ENCODE results near the gene OLFM1.

OLFM1 gene

DNA sequence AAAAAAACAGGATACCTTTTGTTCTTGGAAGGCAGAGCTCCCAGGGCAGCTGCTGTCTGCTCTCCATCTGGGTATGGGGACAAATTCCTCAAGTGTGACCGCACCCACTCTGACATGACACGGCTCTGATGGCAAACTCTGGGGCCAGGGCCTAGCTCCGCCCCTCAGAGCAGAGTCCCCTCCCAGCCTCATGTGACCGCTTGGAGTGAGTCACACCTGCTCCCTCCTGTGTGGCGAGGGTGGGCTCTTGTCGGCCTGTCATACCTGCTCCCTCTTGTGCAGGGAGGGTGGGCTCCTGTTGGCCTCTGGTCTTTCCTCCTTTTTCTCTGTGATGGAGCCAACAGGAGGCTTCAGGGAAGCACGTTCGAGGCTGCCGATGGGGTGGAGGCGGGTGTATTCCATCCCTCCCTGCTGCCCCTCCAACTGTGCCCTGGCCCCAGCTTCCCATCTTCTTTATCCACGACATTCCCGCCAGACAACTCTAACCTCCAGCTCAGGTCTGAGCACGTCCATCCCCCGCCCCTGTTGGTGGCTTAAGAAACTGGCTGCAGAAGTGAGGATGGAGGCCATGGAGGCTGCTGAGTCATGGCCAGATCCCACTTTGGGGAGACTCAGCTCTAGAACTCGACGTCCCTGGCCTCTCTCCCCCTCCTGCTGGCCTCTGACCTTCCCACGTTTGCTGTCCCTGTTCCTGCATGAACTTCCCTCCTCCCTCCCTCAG, 65.3 kb downstream of the OLFM1 start:
- TF ChIP-seq, protein P1, sequence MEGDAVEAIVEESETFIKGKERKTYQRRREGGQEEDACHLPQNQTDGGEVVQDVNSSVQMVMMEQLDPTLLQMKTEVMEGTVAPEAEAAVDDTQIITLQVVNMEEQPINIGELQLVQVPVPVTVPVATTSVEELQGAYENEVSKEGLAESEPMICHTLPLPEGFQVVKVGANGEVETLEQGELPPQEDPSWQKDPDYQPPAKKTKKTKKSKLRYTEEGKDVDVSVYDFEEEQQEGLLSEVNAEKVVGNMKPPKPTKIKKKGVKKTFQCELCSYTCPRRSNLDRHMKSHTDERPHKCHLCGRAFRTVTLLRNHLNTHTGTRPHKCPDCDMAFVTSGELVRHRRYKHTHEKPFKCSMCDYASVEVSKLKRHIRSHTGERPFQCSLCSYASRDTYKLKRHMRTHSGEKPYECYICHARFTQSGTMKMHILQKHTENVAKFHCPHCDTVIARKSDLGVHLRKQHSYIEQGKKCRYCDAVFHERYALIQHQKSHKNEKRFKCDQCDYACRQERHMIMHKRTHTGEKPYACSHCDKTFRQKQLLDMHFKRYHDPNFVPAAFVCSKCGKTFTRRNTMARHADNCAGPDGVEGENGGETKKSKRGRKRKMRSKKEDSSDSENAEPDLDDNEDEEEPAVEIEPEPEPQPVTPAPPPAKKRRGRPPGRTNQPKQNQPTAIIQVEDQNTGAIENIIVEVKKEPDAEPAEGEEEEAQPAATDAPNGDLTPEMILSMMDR (IDR thresholded peaks at IDR 0.05; ENCODE audit: unreplicated experiment in 3 of 3) = no peak
- H3K27ac Mint-ChIP-seq = no peak overlapping the region
- H3K4me3 Mint-ChIP-seq = no peak overlapping the region
- peaks cover 50% of the 10 kb centered on the region for H3K27me3 Mint-ChIP-seq (ENCODE audit: low read depth)
- H3K36me3 Mint-ChIP-seq (ENCODE audit: low read depth) = no peaks in the 10 kb centered on the region
- no peaks in the 10 kb centered on the region for H3K4me1 Mint-ChIP-seq
- peaks cover 8% of the 10 kb centered on the region for H3K9me3 Mint-ChIP-seq

DNA sequence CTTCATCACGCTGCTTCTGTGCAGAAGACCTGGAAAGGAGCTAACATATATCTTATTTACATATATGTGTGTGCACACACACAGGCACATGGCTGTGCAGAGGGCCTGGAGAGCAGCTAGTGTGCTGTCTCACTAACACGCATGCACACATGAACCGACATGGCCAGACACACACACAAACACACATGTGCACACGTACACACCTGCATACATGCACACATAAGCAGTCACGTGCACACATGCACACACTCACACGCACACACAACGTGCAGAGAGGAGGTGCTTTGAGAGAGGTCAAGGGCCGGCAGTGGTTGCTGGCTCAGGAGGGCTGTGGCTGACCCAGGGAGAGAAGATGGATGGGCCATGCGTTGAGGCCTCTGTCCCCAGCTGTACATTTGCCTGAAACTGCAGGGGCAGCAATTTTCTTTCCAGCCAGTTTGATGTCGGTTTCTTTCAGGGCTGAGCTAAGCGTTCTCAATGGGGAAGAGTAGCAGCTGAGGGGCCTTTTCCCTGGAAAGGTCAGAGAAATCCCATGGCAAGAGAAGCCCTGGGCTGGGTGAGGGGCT, 66.7 kb downstream of the OLFM1 start:
- H3K27ac Mint-ChIP-seq = no peak overlapping the region
- TF ChIP-seq, protein P1 (IDR thresholded peaks at IDR 0.05; ENCODE audit: unreplicated experiment in 3 of 3) = no peak
- H3K9me3 Mint-ChIP-seq = peaks cover 8% of the 10 kb centered on the region
- no peak overlapping the region for H3K4me3 Mint-ChIP-seq
- H3K27me3 Mint-ChIP-seq (ENCODE audit: low read depth) = peaks cover 55% of the 10 kb centered on the region
- H3K4me1 Mint-ChIP-seq = no peaks in the 10 kb centered on the region
- H3K36me3 Mint-ChIP-seq (ENCODE audit: low read depth) = no peaks in the 10 kb centered on the region

DNA sequence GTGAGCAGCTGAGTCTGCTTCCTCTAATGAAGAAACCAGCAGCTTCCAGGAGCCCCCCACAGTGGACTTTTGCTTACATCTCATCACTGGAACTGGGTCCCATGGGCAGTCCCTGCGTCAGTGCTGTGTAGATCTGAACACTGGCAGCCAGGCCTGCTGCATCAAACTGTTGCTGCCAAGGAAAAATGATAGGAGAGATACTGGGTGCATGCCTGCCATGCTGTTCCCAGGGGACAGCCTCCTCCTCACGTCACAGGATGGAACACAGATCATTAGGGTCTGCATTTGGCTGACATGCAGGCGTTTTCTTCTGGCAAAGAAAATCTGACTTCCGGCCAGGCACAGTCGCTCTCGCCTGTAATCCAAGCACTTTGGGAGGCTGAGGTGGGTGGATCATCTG, 67.9 kb downstream of the OLFM1 start:
- Mint-ChIP-seq H3K4me3 (no peak overlapping the region), H3K9me3 (peaks cover 1% of the 10 kb centered on the region), H3K4me1 (no peaks in the 10 kb centered on the region), H3K27ac (no peak overlapping the region), H3K36me3 (ENCODE audit: low read depth) (no peaks in the 10 kb centered on the region), H3K27me3 (ENCODE audit: low read depth) (peaks cover 58% of the 10 kb centered on the region)
- TF ChIP-seq, protein P1 (IDR thresholded peaks at IDR 0.05; ENCODE audit: unreplicated experiment in 3 of 3) = no peak

DNA sequence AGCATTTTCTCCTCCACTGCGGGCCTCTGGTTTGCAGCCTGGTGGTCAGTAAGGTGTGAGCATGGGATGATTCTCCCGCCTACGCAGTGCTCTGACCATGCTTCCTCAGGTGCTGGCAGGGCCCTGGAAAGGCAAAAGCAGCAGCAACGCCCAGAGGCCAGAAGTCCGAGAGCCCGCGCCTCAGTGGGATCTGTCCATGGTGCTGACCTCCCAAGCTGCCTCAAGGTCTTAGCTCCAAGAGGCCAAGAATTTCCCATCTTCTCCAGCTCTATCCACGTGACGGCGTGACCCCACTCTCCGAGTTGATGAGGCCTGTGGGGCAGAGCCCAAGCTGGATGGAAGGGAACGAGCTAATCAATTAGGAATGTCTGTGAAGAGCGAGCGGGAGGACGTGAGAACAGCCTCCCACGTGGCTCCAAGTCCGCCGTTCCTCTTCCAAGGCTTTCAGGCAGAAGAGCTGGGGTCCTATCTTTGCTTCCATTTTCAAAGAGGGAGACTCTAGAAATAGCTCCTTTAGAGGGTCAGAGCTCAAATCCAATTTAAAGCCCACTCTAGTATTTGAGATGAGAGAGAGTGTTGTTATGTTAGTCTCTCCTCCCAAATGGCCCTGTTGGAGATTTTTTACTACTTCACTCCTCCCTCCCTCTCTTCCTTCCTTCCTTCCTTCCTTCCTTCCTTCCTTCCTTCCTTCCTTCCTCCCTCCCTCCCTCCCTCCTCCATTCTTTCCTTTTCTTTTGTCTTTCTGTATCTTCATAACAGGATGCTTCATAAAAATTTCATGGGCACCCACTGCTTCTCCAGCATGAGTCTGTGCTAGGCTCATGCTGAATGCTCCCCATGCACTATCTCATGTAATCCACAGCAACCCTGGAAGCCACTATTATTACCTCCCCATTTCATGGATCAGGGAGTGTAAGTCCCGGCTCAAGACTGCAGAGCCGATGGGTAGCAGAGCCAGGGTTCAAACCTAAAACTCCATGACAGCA, 69.3 kb downstream of the OLFM1 start:
- no peak overlapping the region for H3K4me3 Mint-ChIP-seq
- H3K4me1 Mint-ChIP-seq = no peaks in the 10 kb centered on the region
- no peaks in the 10 kb centered on the region for H3K9me3 Mint-ChIP-seq
- TF ChIP-seq, protein P1 (IDR thresholded peaks at IDR 0.05; ENCODE audit: unreplicated experiment in 3 of 3) = no peak
- no peaks in the 10 kb centered on the region for H3K36me3 Mint-ChIP-seq (ENCODE audit: low read depth)
- H3K27me3 Mint-ChIP-seq (ENCODE audit: low read depth) = peaks cover 55% of the 10 kb centered on the region
- no peak overlapping the region for H3K27ac Mint-ChIP-seq

DNA sequence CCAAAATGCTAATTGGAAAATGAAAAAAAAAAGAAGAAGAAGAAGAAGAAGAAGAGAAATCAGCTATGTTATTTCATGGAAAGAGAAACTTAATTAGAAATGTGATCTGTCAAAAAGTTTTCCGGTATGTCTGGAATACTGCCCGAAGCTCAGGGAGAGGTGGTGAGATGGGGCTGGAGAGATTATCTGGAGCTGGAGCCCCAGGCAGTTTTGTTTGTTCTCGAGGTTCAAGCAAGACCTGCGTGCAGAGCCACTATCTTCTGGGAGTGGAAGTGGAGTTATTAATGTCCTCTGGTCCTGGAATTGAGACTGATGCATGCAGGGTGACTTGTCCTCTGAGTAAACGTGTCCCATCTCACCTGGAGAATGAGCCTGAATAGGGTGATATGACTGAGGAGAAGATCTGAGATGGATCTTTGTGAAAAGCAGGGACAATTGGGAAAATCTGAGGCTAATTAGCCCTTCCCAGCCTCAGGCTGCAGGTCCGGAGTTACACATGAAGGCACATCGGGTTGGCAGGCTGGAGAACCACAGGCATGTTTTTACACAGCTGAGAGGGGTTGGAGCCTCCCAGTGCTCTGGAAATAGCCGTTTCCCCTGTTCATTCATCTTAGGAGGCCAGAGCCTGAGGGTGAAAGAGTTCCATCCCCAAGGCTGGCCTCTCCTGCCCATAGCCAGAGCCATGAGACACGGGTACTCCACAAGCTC, 70.5 kb downstream of the OLFM1 start:
- H3K27me3 Mint-ChIP-seq (ENCODE audit: low read depth) = peaks cover 58% of the 10 kb centered on the region
- TF ChIP-seq, protein P1 (IDR thresholded peaks at IDR 0.05; ENCODE audit: unreplicated experiment in 3 of 3) = no peak
- no peaks in the 10 kb centered on the region for H3K4me1 Mint-ChIP-seq
- H3K9me3 Mint-ChIP-seq = no peaks in the 10 kb centered on the region
- H3K36me3 Mint-ChIP-seq (ENCODE audit: low read depth) = no peaks in the 10 kb centered on the region
- no peak overlapping the region for H3K4me3 Mint-ChIP-seq
- H3K27ac Mint-ChIP-seq = no peak overlapping the region

Measured in nephron (organoid).